IPS-20b (cell line): Measurements from ENCODE around the gene CD7.
"Not testable (repeated sequence)": the region's sequence is repeated elsewhere in the genome, so short reads cannot be mapped to it uniquely, and the experiment has no call there.

Source experiments
- H3K27ac ChIP-seq: one replicate; pipeline ENCODE4 v1.5.1; 2013; ENCODE audit warnings: low read length
- H3K27me3 ChIP-seq: 2 replicates; pipeline ENCODE4 v1.6.1; 2013; ENCODE audit warnings: mild to moderate bottlenecking, low read length, inconsistent platforms; ENCODE audit not compliant: insufficient read depth
- H3K36me3 ChIP-seq: 2 replicates; pipeline ENCODE4 v1.6.1; 2013; ENCODE audit warnings: low read depth, mild to moderate bottlenecking, inconsistent platforms, low read length, moderate library complexity; ENCODE audit not compliant: insufficient read depth
- H3K4me1 ChIP-seq: 2 replicates; pipeline ENCODE4 v1.6.1; 2013; ENCODE audit warnings: mild to moderate bottlenecking, control low read depth, inconsistent platforms, low read length, moderate library complexity; ENCODE audit not compliant: insufficient read depth
- H3K4me3 ChIP-seq: 2 replicates; pipeline ENCODE4 v1.5.1; 2013; ENCODE audit warnings: mild to moderate bottlenecking, low read length, inconsistent platforms
- H3K9ac ChIP-seq: 2 replicates; pipeline ENCODE4 v1.6.1; 2013; ENCODE audit warnings: low read depth, mild to moderate bottlenecking, inconsistent platforms, low read length, moderate library complexity
- H3K9me3 ChIP-seq: 2 replicates; pipeline ENCODE4 v1.6.1; 2013; ENCODE audit warnings: mild to moderate bottlenecking, low read depth, low read length, inconsistent platforms; ENCODE audit not compliant: insufficient read depth

CD7 gene

GRCh38 chr17:82353484-82353883, 36.1 kb upstream of the CD7 start:
- Histone ChIP-seq H3K4me3 (no peak overlapping the region), H3K9ac (no peak overlapping the region), H3K27ac (no peak overlapping the region), H3K27me3 (no peaks in the 10 kb centered on the region), H3K9me3 (no peaks in the 10 kb centered on the region), H3K4me1 (no peaks in the 10 kb centered on the region), H3K36me3 (no peaks in the 10 kb centered on the region)

DNA sequence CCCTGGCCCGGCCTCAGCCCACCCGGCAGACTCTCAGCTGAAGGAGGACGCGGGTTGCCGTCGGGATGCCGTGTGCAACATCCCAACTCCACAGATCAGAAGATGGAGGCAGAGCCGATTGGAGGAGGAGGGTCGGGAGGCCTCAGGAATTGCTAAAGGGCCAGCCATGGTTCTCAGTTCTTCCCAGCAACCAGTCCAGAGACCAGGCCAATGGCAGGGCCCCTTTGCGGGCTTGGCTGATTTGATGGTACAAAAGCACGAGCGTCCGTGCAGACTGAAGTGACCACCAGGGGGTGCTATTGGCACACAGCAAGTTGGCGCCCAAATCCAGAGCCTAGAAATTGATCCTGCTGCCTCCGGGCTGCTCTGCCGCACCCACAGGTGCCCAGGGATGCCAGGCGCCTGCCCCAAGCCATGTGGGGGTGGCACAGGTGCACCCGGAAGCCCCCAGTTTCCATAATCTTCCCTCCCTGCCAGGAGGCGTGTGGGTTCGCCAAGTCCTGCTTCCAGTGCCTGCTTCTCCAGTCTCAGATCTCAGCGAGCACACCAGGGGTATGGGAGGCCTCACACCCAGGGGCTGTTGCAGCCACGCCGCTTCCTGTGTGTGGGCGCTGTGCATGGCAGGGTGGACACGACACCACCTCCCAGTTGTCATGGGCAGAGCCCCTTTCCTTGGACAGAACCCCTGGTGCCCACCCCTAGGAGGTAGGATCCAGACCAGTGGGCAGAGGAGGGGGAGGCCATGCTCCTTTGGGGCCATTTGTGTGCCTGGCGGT, 34.5 kb upstream of the CD7 start:
- no peaks in the 10 kb centered on the region for H3K4me1 ChIP-seq
- H3K36me3 ChIP-seq, result no peaks in the 10 kb centered on the region
- no peaks in the 10 kb centered on the region for H3K27me3 ChIP-seq
- H3K9ac ChIP-seq, result no peak overlapping the region
- H3K4me3 ChIP-seq, result no peak overlapping the region
- H3K9me3 ChIP-seq, result no peaks in the 10 kb centered on the region
- H3K27ac ChIP-seq, result no peak overlapping the region

DNA sequence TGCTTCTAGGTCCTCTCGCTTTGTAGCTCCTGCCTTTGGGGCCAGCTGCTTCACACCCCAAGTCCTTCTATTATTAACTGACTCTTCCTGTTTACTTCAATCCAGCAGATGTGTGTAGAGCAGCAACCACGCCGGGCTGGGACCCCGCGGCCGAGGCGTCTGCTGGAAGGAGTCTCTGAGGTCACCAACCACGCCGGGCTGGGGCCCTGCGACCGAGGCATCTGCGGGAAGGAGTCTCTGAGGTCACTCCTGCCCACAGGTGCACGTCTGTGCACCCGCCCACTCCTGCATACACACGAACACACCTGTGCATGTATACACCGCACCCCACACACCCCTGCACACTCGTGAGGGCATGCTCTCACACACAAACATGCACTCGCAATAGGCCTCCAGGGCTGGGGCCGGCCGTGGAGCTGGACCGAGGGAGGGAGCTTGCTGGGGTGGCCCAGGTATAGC, 33.9 kb upstream of the CD7 start:
- Histone ChIP-seq H3K9me3 (no peaks in the 10 kb centered on the region), H3K4me3 (no peak overlapping the region), H3K9ac (no peak overlapping the region), H3K27ac (no peak overlapping the region), H3K27me3 (no peaks in the 10 kb centered on the region), H3K4me1 (no peaks in the 10 kb centered on the region), H3K36me3 (no peaks in the 10 kb centered on the region)

- no peak overlapping the region for H3K27ac ChIP-seq
- H3K9me3 ChIP-seq, result no peaks in the 10 kb centered on the region
- no peaks in the 10 kb centered on the region for H3K4me1 ChIP-seq
- H3K27me3 ChIP-seq, result no peaks in the 10 kb centered on the region
- H3K9ac ChIP-seq, result no peak overlapping the region
- no peak overlapping the region for H3K4me3 ChIP-seq
- no peaks in the 10 kb centered on the region for H3K36me3 ChIP-seq
Measured at GRCh38 chr17:82350182-82351030, 33.0 kb upstream of the CD7 start.

GRCh38 chr17:82349287-82349701, 31.9 kb upstream of the CD7 start:
- Histone ChIP-seq H3K9ac (no peak overlapping the region), H3K36me3 (no peaks in the 10 kb centered on the region), H3K27ac (no peak overlapping the region), H3K27me3 (no peaks in the 10 kb centered on the region), H3K4me1 (no peaks in the 10 kb centered on the region), H3K4me3 (no peak overlapping the region), H3K9me3 (no peaks in the 10 kb centered on the region)

DNA sequence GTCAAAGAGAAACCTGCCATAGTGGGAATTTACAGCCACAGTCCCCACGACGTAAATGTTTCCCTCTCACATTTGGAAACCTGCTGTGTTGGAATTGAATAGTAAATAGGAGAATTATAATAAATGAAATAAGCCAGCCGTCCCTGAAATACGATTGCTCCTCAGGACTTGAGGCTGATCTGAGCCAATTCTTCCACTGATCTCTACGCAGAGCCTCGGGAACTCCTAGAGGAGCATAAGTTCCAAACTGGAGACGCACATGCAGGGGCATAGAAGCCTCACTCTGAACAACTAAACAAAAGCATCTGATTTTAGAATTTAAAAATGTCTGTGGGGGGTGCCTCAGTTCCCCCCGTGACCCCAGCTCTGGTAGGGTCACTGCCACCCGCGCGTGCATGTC, 31.5 kb upstream of the CD7 start:
- no peaks in the 10 kb centered on the region for H3K9me3 ChIP-seq
- no peak overlapping the region for H3K9ac ChIP-seq
- H3K4me1 ChIP-seq, result no peaks in the 10 kb centered on the region
- no peaks in the 10 kb centered on the region for H3K36me3 ChIP-seq
- H3K27me3 ChIP-seq, result no peaks in the 10 kb centered on the region
- no peak overlapping the region for H3K4me3 ChIP-seq
- no peak overlapping the region for H3K27ac ChIP-seq

DNA sequence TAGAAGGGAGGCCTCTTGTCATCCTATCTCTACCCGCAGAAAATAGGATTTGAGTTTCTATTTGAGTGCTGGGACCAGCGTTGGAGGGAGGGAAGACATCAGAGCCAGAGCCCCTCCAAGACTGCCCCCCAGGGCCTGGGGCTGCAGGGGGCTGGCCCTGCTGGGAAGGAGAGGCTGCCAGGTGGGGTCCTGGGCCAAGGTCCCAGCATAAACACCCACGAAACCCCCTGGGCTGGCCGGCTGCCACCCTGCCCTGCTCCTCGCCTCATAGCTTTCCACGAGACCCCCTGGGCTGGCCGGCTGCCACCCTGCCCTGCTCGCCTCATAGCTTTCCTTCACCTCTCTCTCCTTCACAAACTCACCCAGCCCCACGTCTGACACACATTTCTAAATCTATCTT, 31.0 kb upstream of the CD7 start:
- Histone ChIP-seq H3K9me3 (no peaks in the 10 kb centered on the region), H3K4me3 (no peak overlapping the region), H3K27ac (no peak overlapping the region), H3K4me1 (no peaks in the 10 kb centered on the region), H3K27me3 (no peaks in the 10 kb centered on the region), H3K36me3 (no peaks in the 10 kb centered on the region), H3K9ac (no peak overlapping the region)

- H3K4me3 ChIP-seq, H3K27ac ChIP-seq, H3K9ac ChIP-seq, H3K4me1 ChIP-seq, H3K36me3 ChIP-seq, H3K9me3 ChIP-seq, H3K27me3 ChIP-seq: not testable (repeated sequence)
Measured at GRCh38 chr17:82347994-82348393, 30.6 kb upstream of the CD7 start.

DNA sequence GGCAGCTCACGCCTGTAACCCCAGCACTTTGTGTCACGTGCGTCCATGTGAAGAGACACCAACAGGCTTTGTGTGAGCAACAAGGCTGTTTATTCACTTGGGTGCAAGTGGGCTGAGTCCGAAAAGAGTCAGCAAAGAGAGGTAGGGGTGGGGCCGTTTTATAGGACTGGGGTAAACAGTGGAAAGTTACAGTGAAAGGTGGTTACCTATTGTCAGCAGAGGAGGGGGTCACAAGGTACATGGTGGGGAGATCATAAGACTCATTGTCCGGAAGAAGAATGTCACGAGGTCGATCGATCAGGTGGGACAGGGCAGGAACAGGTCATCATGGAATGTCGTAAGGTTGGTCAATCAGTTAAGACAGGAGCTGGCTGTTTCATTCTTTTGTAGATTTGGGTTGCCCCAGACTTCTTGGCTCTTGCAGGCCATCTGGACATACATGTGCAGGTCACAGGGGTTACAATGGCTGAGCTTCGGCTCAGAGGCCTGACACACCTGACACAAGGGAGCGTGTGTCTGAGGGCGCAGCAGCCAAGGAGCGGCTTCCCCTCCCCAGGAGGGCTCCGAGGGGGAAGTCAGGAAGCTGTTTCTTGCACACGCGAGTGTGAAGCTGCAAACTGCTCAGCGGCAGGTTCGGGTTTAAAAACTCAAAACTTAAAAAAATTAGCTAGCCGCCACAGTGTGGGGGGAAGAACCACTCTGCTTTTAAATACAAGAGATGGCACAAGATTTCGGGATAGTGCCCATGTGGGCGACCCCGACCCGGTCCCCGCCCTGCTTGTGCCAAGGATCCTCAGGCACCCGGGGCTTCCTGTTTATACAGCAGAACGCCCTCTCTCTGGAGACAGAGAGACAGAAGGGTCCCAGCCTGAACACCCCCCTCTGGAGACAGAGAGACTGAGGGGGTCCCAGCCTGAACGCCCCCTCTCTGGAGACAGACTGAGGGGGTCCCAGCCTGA, 29.2 kb upstream of the CD7 start:
- Histone ChIP-seq H3K36me3 (no peaks in the 10 kb centered on the region), H3K9ac (no peak overlapping the region), H3K27ac (no peak overlapping the region), H3K4me1 (no peaks in the 10 kb centered on the region), H3K27me3 (no peaks in the 10 kb centered on the region), H3K4me3 (no peak overlapping the region), H3K9me3 (no peaks in the 10 kb centered on the region)

- H3K27ac ChIP-seq, result no peak overlapping the region
- H3K9me3 ChIP-seq, result peaks cover 4% of the 10 kb centered on the region
- H3K9ac ChIP-seq, result no peak overlapping the region
- no peak overlapping the region for H3K4me3 ChIP-seq
- no peaks in the 10 kb centered on the region for H3K4me1 ChIP-seq
- H3K36me3 ChIP-seq, result no peaks in the 10 kb centered on the region
- no peaks in the 10 kb centered on the region for H3K27me3 ChIP-seq
Measured at GRCh38 chr17:82345151-82345976, 28.0 kb upstream of the CD7 start.
